COLO829 (cell line): Measurements from ENCODE around the gene RPS6KA2.
"Not testable (repeated sequence)": the region's sequence is repeated elsewhere in the genome, so short reads cannot be mapped to it uniquely, and the experiment has no call there.

Experiments
- DNase-seq: peaks from one replicate; pipeline ENCODE4 v3.0.0; 2012; ENCODE audit warnings: low spot score

The RPS6KA2 gene

DNA sequence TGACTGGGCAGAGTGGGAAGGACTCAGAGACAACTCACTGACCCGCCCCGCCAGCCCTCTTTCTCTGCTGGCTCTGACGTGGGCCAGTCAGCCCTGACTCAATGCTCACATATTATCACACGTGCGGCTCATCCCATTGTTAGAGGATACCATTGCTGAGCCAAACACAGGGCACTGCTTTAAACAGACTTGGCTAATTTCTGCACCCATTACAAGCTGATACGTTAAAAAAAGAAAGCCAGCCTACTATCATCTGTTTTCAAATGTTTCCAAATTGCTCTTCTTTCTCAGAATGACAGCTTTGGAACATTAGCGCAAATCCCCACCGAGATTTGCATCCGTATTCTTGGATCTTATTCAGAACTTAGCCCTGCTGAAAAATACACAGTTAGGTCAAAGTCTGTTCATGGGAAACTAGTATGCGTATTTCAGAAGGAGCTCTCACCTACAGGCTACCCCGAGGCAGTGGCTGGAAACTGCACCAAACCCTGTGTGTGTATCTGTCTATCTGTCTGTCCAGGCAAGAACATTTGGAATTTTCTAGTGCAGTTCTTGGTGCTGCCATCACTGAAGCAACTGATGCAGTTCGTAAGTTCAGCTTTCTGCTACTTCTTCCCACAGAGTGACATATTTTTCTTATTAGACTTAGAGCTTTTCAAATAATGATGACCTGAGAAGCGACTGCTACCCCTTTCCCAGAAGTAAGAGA, 73.3 kb downstream of the RPS6KA2 start:
- DNase-seq = no peak

DNA sequence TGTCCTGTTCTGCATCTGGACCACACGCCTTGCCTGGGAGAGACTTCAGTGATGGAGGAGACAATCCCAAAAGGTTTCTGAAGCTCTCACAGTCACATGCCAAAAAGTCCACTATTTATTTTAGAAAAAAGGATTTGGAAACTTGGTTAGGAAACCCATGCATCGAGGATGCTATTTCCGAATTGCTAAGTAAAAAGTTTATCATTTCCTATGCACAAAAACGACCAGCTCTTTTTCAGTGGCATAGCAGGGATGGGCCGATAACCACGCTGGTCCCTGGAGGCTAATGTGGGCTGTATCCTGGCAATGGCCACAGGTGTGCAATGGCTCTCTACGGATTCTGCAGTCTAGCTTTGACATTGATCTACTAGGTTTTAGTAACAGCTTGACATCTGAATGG, 74.5 kb downstream of the RPS6KA2 start:
- no peak for DNase-seq

- no peak for DNase-seq
These were observed 75.1 kb downstream of the RPS6KA2 start for GRCh38 chr6:166551754-166552495.

- no peak for DNase-seq
These were observed 80.4 kb downstream of the RPS6KA2 start for GRCh38 chr6:166546653-166547052.

DNA sequence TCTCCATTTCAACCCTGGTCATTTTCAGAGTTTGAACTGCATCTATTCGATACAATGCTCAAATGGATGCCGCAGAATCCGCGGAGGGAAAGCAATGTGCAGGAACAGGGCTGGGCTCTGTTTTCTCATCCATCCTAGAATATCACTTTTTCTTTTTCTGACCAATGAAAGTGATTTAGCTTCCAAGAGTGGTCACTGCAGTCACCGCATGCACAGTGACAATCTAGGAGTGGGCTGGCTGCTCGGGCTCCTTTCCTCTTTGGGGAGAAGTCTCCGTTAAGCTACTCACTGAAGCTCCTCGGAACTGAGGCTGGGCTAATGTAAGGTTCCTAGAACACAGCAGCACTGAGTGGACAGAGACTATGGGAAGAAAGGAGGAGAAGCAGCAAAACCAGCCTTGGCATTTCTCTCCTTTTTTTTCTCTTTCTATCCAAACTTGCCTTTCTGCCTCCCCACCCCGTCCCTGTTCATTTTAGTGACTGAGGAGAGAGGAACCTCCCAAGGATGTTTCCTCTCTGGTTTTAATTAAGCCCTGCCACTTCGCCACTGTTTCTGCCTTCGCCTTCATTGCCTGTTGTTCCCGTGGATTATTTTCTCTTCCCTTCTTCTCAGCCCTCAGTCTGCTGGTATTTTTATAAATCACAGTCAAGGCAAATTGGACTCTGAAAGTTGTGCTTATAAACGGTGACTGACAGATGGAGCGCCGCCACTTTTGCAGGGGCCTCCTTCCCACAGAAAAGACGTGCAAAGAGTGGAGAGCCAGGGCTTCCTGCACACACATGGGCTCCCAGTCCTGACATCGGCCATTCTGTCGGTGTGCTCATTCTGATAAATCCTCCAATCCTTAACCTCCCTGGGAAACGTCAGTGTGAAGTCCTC, 81.7 kb downstream of the RPS6KA2 start:
- DNase-seq = no peak

DNA sequence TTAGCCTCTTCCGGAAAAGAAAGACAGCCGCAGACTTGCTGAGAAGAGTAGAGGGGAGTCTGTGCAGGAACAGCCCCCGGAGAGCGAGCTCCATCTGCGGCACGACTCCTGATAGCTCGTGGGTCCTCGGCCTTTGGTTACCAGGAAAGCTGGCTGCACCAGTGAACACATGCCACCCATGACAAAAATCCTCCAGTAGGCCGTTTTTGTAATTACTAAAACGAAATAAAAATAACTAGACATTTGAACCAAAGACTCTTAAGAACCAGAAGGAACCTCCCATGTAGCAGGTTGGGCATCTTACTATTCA, 82.8 kb downstream of the RPS6KA2 start:
- no peak for DNase-seq

DNA sequence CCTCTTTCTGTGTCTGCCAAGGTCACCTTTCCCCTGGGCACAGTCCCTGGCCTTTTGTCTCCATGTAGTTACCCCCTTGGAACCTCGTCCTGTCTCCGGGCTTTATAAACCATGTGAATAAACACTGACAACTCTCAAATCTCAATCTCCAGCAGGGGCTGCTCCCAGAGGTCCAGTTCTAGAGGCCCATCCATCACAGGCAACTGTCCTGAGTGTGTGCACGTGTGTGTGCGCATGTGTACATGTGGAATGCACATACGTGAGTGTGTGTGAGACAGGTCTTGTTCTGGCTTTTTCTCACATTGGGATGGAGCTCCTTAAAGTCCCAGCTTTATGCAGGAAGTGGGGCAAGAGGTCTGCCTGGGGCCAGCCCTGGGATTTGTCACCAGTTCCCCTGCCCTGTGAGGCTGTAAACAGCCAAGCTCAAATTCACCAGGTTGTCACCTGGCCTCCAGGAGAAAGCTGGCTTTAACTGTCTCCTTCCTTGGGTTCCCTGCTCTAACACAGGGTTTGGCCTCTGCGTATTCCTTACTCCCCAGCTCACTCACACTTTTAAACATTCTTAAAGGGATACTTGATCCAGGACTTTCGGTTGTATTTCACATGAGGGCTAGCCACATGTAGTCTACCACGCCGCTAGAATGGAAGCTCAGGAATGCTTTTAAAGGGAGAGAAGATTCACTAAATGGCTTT, 83.3 kb downstream of the RPS6KA2 start:
- DNase-seq = no peak

DNA sequence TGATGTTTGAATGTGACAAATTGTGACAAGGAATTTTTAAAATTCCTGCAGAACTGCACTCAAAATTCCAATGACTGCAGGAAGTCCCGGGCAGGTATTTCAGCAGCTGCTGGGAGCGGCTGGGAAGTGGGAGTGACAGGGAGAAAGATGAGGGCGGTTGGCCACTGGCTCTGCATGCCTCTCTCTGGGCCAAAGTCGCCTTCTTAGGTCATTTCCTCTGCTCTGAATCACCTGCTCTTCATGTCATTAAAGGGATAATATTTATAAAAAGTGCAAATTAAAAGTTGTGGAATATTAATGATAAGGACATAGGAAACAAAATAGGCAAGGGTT, 84.5 kb downstream of the RPS6KA2 start:
- no peak for DNase-seq

- no peak for DNase-seq
These were observed 85.0 kb downstream of the RPS6KA2 start for GRCh38 chr6:166541876-166542579.

DNA sequence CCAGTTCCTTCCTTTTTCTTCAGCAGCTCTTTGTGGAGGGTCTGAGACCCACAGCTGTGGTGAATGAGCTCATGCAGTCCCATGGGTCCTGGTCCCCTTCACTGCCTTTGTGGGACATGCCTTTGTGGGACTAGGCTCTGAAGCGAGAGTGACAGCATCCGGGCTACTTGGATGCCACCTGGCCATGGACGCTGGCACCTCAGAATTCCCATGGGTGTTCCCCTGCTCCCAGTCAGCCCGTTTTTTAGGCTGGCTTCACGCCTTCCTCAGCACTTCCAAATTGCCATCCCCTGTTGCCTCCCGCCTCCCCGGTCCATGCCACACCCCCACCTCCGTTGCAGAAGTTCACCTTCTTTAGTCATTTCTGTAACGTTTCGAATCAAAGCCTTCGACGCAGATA, 85.7 kb downstream of the RPS6KA2 start:
- no peak for DNase-seq

DNA sequence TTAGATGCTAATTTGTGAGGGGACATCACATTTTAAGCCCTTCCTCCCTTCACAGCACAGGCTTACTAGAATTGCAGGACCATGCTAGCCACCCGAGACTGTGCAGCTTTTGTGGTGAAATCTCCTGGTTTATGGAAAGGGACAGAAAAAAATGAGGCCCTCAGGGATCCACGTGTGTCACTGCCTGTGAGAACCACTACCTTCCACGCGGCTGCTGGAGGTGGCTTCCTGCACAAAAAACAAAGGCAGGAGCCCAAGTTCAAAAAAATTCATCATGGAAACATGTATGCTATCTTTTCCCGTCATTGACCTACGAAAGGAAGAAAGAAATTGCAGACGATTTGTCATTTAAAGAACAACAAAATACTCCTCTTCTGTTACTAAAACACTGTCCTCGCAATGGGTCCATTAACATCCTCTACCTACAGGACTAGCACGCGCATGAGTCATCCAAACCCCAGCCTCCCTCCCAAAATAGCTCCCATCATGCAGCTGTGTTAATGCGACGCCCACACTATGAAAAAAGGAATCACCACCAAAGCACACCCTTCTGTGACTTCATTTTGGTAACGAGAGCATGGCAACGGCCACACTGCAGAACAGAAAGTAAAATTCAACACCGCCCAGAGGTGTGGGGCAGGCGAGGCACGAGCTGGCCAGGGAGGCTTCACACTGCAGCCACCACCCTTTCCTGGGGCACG, 86.3 kb downstream of the RPS6KA2 start:
- peak; percentile 28 for DNase-seq

- DNase-seq = no peak
These were observed 87.5 kb downstream of the RPS6KA2 start for GRCh38 chr6:166539543-166539942.

DNA sequence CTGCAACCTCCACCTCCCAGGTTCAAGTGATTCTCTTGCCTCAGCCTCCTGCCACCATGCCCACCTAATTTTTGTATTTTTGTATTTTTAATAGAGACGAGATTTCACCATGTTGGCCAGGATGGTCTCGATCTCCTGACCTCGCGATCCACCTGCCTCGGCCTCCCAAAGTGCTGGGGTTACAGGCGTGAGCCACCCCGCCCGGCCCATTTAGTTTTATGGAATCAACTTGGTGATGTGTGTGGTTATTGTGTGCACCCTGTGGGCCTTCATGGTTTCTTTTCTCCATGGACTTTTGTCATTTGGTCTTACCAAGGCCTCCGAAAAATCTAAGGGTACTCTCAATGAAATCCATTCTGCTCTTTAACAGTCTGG, 88.1 kb downstream of the RPS6KA2 start:
- not testable (repeated sequence) for DNase-seq

DNA sequence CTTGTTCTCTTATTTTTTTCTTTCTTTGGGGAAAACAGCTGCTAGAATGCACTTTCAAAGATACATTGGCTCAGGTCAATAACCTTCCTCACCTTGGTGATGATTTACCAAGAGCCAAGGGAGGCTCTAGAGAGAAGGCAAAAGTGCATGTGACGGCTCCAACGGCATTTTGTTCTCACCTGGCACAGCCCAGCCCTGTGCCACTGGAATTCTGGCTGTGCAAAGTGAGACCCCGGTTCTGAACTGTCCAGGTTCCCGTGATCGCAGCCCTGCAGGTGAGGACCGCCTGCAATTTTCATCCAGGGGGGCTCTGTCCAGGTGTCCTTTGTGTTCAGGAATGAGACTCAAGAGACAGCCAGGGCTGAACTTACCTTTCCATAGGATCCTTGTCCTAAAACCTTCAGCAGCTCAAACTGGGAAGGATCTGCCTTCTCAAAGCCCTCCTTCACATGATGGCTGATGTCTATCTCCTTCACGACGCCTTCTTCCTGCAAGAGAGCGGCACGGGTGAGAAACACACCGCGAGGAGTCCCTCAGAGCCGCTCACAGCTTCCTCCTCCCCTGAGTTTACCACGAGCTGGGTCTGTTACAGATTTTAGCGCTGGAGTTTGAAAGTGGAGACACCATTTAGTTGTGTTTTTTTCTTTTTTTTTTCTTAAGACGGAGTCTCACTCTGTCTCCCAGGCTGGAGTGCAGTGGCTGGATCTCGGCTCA, 88.6 kb downstream of the RPS6KA2 start:
- DNase-seq = no peak

DNA sequence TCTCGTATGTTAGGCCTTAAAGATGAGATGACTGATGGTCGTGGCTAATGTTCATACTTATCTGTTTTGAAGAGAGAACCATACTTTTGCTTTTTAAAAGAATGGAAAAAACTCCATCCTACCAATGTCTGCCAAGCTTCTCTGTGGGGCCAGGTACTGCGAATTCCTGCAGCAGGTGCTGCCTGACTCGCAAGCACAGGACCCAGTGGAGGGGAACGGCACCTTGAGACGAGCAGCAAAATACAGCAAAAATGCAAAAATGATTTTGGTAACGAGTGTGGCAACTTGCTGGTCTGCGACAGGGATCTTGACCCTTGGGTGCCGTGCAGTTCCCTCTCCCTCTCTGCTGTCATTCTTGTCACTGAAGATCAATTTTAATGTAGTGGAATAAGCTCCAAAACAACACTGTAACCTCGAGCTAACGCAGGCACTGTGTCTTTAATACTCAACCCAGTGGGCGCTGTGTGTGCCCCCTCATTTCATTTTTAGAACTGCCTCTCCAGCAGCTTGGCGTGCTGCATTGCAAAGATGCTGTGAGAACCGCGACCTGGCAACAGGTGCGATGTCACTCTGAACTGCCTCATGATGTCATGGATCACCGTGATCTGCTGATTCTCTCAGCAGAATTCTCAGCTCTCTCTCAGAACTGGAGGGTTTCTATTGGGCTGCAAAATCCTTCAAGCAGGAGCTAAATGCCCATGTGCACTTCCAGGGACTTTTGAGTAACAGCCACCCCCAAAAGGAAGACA, 92.2 kb downstream of the RPS6KA2 start:
- DNase-seq = no peak

GRCh38 chr6:166533205-166533824, 93.7 kb downstream of the RPS6KA2 start:
- DNase-seq = no peak

DNA sequence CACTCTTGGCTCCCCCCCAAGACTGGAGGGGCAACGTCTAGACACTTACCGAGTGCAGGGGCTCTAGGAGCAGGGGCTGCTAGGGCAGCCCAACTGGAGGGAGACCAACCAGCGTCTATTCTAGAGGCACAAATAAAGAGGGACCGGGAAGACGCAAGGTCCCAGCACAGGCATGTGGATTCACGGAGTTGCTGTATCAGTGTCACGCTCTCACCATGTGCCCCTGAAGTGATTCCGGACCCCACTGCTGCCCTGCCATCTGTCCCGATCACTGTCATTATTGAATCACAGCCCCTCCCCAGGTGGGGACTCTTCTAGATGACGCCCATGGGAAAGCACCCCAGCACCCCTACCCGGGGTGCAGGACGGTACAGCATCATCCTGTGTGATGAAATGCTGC, 94.7 kb downstream of the RPS6KA2 start:
- DNase-seq = no peak

DNA sequence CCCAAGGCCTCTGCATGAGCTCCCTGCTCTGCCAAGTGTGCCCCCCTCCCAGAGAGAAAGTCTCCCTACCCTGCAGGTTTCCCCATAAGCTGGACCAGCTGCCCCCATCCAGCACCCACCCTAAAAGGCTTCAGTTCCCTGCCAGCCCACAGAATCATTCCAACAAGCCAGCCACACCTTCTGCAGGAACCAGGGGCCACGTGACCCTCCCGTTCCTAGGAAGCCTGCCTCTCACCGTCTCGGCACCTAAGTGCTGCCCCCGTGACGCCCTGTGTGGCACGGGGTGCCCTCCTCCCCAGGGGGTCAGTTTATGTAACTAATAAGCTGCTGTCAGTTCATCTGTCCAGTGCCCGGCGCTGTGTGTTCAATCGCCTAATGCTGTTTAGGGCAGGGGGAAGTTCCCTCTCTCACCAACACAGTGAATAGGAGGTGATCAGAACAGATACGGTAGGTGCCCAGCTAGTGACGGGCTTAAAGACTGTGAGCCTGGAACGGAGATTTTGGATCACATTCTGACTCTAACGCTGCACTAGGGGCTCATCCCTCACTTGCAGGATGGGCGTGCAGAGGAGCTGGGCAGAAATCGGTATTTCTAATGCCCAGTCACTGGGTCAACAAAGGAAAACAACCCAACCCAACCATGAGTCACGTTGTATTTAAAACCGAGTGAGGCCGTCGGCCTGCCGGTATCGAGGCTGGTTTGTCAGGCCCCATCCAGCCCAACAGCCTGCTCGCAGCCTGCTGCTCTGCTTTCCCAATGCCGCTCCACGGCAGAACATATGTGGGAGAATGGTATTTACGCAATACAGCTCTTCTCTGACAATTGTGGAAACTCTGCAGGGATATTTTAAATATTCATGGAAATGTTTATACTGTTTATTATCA, 96.6 kb downstream of the RPS6KA2 start:
- no peak for DNase-seq
